NCI-H2196 (cell line): ENCODE data around the gene EIF3J.
"Not testable (repeated sequence)": the region's sequence is repeated elsewhere in the genome, so short reads cannot be mapped to it uniquely, and the experiment has no call there.

Experiments used
- DNase-seq: peaks from one replicate; lab custom pipeline; 2025; ENCODE audit not compliant: unreplicated experiment; lab: John Stamatoyannopoulos, UW

EIF3J gene, protein sequence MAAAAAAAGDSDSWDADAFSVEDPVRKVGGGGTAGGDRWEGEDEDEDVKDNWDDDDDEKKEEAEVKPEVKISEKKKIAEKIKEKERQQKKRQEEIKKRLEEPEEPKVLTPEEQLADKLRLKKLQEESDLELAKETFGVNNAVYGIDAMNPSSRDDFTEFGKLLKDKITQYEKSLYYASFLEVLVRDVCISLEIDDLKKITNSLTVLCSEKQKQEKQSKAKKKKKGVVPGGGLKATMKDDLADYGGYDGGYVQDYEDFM

DNA sequence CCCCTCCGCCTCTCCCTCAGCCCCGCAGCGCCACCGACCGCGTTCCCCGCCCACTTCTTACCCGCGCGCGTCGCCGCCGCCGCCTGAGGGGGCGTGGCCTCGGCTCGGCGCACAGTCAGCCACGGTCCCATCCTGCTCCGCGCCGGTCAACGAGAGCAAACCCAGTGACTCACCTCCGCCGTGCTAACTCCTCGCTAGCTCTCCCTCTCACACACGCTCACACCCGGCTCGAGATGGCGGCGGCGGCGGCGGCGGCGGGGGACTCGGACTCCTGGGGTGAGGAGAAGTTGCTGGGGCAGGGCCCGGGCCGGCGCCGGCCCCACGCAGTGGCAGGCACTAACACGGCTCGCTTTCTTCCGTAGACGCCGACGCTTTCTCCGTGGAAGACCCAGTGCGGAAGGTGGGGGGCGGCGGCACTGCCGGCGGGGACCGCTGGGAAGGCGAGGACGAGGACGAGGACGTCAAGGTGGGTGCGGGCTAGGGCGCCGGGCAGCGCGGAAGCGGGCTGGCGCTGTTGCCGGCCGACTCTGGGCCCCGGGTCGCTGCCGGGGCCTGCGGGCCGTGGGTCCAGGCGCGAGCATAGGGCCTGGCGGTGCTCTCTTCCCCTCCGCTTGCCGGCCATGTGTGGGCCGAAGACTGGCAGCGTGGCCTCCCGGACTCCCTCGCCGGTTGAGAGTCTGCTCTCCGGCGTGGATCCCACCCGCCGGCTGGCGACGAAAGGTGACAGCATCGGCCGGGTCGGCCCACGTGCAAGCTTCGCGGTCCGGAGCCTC, at the start of gene EIF3J:
Gene EIF3J, plus strand, starts transcription at position 186 of the 773 bp plus-strand sequence. Its CDS starts 48 bp downstream, at position 234.
- peak; percentile 87 for DNase-seq

DNA sequence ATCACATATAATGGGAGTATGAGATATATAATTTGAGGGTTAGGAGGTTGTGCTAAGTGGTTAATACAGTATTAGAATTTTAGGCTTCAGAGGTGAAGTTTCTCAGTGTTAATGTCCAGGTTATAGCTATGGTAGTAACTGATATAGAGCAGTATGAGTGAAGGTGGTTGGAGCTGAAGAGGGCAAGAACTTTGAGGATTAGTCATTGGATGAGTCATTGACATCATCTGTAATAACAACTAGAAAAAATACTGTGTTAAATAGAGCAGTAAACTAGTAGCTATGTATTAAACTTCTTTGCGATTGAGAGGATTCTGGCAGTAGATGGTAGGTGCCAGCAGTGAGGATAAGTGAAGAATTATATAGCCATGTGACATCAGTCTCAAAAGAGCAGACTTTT, 47.5 kb upstream of the EIF3J start:
- DNase-seq: no peak

- no peak for DNase-seq
These were observed 46.3 kb upstream of the EIF3J start for GRCh38 chr15:44490622-44491021.

GRCh38 chr15:44492040-44492439, 44.9 kb upstream of the EIF3J start:
- no peak for DNase-seq

GRCh38 chr15:44492672-44493071, 44.3 kb upstream of the EIF3J start:
- no peak for DNase-seq

DNA sequence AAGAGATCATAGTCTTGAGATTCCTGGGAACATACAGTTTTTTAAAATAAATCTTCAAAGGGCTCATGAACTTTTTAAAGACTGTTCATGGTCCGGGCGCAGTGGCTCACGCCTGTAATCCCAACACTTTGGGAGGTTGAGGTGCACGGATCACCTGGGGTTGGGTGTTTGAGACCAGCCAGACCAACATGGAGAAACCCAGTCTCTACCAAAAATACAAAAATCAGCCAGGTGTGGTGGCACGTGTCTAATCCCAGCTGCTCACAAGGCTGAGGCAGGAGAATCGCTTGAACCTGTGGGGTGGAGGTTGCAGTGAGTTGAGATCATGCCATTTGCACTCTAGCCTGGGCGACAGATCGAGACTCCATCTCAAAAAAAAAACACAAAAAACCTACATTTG, 41.4 kb upstream of the EIF3J start:
- DNase-seq: no peak

DNA sequence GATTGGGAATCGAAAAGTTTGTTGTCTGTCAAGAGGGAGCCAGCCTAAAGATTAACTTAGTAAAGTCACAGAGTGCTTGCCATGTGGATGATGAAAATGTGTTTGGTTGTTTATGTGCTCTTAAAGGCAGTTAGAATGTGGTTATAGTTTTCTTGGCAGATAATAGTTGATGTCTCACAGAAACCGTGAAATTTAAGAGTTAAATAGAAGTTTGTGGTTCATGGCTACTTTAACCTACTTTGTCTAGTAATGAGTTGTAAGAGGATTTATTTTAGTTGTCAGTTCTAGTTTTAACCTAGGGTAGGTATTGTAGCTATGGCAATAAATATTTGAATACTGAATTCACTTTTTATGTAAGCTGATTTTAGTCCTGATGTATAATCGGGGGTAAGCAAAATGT, 36.4 kb upstream of the EIF3J start:
- no peak for DNase-seq

DNA sequence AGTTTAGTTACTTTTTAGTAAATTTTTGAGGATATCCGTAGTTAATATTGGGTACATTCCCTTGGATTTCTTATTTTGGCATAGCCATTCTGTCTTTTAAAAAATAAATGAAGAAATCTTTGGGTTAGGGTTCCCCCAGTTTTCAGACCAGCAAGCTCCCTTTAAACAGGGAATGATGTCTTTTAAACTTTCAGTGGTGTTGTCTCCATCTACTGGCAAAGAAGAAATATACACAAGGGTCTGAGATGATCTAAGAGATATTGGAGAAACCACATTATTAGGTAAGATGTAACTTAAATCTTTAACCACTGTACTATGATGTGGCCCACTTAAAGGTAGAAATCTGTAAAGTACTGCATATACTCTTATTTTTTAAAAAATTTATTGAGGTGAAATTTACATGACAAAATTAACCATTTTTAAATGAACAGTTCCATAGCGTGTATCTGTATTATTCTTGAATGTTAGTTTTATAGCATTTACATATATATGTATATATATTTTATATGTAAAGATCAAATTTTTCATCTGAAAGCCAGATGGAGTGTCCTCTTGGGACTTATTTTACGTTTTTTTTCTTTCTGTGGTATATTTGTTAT, 35.1 kb upstream of the EIF3J start:
- no peak for DNase-seq

- DNase-seq: no peak
These were observed 20.5 kb upstream of the EIF3J start for GRCh38 chr15:44516436-44516835.

DNA sequence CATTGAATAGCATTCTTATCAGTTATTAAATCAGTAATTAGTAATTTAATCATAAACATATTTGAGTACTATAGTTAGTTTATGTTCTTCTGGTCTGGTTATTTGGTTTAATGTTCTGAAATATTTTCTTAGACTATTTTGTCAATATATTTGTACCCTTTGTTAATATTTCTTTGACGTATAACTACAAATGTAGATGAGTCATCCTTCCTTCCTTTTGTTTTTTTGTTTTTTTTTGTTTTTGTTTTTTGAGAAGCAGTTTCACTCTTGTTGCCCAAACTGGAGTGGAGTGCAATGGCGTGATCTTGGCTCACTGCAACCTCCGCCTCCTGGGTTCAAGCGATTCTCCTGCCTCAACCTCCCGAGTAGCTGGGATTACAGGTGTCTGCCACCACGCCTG, 17.4 kb upstream of the EIF3J start:
- DNase-seq: no peak

DNA sequence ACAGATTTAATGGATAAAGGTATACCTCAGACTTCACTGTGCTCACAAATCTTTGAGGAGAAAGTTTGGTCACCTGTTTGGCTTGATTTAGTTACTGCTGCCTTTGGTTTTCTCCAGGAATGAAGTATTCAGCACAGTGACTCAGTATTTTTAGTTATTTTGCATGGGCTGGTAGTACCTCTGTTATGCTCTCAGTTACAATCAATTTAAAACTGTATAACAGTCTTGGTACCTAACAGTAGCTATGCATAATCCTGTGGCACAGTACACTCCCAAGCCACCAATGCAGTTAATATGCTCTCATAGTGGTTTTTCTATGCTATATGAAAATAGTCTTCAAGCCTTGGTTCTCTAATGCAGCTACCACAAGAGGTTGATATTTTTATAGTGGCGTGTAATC, 11.9 kb upstream of the EIF3J start:
- no peak for DNase-seq

DNA sequence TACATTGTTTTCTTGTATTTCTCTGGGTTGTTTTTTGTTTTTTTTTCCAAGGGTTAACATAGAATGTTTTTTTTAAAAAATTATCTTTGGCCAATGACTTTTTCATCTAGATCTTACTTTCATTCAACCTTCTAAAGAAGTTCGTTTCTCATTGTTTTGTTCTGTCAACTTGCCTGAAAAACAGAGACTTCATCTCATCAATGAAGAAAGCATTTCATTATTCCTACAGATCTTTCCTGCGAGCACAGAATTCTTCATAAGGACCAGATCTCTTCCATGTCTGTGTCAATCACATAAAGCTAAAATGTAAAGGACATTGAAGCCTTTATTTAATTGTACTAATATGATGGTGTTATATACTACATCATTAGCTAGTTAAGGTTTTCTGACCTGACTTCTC, 9.7 kb upstream of the EIF3J start:
- no peak for DNase-seq

DNA sequence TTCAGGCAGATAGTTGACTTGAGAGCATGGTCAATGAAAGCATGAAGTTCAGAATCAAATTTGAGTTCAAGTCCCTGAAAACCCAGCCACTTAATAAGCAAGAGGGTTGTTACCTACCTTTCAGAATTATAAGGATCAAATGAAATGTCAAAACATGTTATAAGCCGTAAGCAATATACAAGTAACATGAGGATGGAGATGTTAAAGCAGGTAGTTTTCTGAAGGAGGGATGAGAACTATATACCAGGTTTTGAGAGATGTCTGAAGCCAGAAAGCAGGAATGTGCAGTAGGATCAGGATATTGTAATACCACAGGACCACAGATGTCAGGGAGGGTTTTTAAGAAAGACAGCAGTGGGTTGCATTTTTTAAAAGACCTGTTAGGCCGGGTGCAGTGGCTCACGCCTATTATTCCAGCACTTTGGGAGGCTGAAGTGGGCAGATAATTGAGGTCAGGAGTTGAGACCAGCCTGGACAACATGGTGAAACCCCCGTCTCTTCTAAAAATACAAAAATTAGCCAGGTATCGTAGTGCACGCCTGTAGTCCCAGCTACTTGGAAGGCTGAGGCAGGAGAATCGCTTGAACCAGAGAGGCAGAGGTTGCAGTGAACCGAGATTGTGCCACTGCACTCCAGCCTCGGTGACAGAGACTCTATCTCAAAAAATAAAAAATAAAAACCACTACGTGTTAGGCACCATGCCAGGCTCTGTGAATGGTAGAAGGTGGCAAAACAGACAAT, 6.9 kb upstream of the EIF3J start:
- no peak for DNase-seq

DNA sequence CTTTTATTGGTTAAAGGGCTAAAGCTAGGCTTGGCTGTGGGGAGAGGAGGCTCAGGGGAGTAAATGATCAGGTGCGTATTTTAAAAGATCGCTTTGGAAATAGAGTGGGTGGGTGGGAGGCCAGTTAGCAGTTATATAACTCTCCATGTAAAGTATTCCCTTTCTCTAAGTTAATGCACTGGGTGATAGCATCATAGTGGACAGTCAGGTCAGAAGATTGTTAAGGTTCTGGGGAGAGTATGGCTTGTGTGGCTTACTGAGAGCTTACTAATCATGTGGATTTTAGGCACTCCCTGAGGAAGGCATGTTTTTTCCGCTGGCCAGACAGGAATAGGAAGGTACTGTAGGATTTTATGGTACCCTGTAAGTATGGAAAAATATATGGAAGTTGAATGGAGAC, 6.3 kb upstream of the EIF3J start:
- no peak for DNase-seq

DNA sequence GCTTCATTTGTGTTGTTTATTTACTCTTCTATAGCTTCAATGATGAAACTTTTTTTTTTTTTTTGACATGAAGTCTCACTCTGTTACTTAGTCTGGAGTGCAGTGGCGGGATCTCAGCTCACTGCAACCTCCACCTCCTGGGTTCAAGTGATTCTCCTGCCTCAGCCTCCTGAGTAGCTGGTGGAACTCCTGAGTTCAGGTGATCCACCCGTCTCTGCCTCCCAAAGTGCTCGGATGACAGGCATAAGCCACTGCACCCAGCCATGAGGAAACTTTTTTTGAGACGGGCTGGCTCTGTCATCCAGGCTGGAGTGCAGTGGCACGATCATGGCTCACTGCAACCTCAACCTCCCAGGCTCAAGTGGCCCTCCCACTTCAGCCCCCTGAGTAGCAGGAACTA, 4.7 kb upstream of the EIF3J start:
- DNase-seq: not testable (repeated sequence)

- no peak for DNase-seq
These were observed 4.3 kb upstream of the EIF3J start for GRCh38 chr15:44532689-44533088.

DNA sequence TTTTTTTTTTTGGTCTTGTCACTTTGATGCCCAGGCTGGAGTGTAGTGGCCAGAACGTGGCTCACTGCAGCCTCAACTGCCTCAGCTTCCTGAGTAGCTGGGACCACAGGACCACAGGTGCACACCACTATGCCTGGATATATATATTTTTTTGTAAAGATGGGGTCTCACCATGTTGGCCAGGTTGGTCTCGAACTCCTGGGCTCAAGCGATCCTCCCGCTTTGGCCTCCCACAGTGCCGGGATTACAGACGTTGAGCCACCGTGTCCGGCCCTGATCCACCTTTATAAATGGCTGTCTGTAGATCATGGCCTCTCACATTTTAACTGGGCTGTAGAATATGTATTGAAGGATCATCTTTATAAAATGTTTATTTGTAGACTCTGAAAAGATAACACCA, 1.9 kb upstream of the EIF3J start:
- no peak for DNase-seq

- no peak for DNase-seq
These were observed 1.2 kb upstream of the EIF3J start for GRCh38 chr15:44535523-44536301.

GRCh38 chr15:44536302-44536961, 515 bp upstream of the EIF3J start:
- DNase-seq: peak; percentile 77

DNA sequence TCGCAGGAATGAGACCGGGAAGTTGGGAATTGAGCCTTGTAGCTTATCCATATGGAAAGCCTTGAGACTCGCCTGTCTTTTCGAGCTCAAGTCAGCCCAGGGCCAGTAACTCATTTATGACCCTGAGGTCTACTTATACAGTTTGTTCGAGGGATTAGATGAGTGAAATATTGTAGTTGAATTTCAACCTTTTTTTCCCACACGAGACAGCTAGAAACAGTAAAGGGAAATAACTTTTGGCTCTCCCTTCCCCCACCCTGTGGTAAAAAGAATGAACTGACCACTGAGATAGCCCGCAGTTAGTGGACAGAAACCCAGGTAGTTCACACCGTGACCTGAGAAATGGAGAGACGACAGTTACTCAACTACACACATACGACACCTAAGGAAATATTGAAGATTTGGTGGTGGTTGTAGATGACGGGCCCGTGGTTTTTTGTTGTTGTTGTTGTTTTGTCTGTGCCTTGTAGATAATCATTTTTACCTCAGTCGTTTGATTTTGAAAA, 841 bp downstream of the EIF3J start:
- DNase-seq: peak; percentile 3
